SU-DHL-6 (cell line): ENCODE measurements around the gene ARF6.

Experiments
- CTCF ChIP-seq: fragments of 200-600 bp; sonication (generic); IDR thresholded peaks from one replicate; pipeline ENCODE4 v1.5.1; 2017; ENCODE audit warnings: antibody characterized with exemption, mild to moderate bottlenecking, low read length, moderate library complexity; ENCODE audit not compliant: insufficient read depth, poor library complexity, severe bottlenecking
- EZH2phosphoT487 ChIP-seq: fragments of 200-600 bp; sonication (generic), shearing (Covaris generic); conservative IDR thresholded peaks from 2 replicates; pipeline ENCODE4 v1.6.1; 2018; ENCODE audit warnings: mild to moderate bottlenecking, antibody characterized with exemption, low read length, moderate library complexity, mixed read lengths

DNA sequence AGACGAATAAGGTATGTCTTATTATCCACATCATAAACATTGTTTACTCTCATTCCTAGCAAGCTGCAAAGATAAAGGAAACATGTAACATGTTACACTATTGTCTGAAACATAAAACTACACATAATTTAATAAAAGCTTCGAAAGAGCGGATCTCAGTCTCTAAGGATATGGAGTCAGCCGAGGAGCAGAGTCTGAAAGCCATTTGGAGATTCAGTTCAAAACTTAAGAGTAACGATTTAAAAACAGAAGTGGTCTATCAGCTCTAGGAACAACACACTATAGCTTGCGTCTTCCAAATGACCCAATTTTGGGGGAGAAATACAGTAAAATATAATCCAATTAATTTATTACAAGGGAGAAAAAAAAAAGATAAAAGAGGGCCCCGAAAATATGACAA lies 41.1 kb upstream of the ARF6 start:
- TF ChIP-seq CTCF (no peak), EZH2phosphoT487 (no peak)
